ENCODE results near the gene SMC6.

SMC6 gene

DNA sequence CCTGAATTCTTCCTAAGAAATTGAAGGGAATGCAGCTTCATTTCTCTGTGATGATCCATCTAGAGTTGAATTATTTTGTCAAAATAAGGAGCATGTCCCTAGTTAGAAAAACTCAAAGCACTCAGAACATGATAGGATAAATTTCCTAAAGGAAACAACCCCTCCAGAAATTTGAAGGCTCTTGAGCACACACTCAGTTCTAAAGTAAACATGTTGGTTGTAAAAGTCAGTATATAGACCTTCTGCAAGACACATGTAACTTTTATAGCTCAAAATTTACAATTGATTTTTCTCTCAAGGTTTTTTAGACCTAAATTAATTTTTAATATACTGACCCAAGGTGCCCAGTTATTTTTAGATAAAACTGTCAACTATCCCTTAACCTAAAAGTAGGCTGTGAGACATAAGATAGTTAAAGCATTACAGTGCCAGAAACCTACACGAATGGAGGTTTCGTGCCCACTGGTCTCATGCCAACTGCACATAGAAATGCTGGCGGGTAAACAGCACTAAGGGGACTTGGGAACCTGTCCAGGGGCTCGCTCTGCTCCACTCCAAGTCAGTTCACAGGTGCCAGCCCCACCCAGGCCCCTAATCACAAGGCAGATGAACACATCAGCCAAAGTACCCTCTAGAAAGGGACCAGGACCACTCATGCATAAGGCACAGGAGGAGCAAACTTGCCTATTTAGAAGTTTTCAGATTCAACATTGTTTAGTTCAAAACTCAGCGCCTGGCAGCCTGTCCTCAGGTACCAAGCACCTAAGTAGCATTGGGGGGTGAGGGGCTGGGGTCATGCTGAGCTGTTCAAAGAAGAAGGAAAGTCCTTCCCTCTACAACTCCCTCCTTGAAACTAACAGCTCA is 106.5 kb downstream of the SMC6 start:
- no peak for DNase-seq

DNA sequence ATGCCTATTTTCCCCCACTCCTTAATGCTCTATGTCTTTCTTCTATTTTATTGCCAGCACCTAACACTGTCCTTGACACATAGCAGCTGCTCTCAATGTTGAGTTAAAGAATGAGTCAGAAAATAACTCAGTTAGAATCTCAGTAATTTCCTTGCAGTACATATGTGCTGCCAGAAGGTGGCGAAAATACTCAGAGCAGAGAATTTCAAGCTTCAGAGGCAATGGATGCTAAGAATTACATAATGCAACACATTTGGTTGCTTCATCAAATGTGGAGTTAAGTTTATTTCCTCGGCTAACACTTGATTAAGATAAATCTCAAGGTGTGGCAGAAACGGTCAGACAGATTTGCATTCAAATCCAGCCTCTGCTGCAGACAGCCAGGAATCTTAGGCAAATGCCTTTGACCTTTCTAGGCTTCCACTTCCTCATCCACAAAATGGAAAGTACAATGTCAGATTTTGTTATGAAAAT is 107.5 kb downstream of the SMC6 start:
- peak; percentile 5 for DNase-seq

DNA sequence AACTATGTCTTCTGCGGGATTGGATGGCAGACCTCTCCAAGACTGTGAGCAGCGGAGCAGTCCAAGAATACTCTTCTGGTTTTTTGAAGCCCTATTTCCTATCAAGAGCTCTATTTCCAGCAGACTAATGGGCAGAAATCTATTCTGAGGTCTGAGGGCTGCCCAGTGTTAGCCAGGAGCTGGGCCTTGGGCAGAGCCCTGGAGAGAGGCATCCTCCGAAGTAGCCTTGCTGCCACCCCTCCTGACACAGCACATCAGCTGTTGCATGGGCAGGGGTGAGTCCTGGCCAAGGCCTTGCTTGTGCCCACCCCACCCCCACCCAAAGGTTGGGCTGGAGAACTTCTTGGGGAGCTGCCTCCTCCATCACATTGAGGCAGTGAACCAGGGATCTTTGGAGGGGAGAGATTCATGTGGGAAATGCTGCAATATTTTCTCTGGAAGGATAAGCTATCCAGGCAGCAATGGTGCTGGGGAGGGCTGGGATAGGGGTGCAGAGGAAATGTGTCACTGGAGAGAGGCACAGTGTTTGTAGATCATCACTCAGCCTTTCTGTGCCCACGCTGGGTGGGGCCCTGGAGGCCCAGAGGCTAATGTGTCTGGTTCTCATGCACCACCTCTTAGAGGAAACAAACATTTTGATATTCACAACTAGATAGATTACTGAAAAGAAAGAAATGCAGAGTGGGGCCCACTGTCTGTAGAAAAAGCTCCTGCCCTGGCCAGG is 108.5 kb downstream of the SMC6 start:
- DNase-seq: no peak

DNA sequence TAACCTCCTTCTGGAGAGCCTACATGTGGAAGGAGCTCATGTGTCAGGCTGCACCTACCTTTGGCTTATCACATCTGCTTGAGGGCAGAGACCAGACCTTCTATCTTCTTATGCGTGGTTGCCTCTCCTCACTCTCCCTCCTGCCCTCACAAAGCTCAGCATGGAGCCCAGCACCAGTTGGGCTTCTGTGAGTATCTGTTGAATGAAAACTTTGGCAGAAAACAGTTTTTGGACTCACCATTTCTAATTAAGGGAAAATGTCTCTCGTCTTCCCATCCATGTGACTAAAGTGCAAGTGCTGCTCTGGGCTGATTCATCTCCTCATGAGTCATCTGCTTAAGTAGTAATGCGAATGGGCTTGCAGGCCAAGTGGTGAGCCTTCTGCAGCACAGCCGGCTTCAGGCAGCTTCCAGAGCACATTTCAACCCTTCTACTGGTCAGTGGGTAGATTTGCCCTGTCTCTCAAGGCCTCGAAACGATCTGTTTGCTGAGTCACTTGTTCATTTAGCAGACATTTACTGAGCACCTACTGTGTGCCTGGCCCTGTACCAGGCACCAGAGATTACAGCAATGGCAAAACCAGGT is 110.5 kb downstream of the SMC6 start:
- DNase-seq: no peak

DNA sequence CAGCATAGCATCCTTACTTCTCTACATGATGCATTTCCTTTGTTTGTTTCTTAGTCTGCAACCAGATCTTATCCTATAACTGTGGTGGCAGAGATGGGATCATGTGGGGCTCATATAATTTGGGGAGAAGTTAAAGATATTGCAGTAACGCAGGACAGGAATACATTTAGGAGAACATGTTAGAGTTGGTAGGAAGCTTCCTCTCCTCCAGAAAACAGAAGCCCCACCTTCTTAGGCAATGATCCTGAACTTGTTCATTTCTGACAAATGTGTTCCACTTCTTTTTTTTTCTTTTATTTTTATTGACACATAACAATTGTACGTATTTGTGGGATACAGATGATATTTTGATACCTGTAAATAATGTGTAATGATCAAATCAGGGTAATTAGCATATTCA is 113.2 kb downstream of the SMC6 start:
- no peak for DNase-seq

DNA sequence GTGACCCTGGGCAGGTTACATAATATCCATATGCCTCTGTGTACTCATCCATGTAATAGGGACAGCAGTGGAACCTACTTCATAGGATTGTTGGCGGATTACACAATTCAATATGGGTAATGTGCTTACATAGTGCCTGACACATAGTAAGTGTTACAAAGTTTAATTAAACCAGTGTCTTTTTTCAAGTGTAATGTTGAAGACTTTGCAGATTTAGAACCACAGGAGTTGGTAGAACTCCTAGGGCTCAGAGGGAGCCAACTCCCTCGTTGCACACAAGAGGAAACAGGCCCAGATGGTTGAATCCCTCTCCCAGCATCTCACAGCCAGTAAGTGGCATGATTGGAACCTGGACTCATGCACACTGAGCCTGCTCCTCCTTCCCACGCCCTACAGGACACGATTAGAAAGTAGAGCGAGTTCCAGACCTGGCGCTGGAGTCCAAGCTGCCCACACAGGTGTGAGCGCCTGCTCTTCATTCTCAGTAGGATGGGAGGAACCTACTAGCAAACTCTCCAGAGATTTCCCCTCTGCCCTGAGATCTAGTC is 115.3 kb downstream of the SMC6 start:
- no peak for DNase-seq

DNA sequence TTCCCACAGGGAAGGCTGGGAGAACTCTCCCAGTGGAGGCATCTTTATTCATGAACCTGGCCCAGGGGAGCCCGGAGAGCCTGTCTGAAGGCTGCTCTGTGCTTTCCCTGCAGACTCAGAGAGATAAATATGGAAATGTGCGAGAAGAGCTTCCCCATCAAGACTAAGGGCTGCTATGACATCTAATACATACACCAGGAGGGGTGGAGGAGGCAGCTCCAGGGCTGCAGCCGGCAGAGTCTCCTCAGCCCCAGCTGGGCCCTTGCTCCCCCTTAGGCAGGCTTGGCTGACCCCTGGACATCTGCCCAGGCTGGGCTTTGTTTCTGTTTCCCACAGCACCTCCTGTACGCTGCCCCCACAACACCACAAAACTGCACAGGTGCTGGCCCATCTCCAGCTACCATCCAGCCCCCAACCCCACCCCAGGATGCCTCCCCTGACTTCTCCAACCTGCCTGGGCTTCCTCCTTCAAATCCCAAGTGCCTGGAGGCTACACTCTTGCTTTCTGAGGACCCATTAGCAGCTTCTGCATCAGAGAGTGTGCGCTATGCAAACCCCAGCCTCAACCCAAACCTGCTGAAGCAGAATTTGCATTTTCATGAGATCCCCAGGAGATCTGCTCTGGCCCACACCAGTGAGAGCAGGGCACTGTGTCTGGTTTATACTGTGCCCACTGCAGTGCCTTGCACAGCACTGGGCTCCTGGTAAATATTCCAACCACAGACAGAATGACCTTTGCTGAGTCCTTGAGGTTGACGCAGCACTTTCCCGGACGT is 116.3 kb downstream of the SMC6 start:
- no peak for DNase-seq

DNA sequence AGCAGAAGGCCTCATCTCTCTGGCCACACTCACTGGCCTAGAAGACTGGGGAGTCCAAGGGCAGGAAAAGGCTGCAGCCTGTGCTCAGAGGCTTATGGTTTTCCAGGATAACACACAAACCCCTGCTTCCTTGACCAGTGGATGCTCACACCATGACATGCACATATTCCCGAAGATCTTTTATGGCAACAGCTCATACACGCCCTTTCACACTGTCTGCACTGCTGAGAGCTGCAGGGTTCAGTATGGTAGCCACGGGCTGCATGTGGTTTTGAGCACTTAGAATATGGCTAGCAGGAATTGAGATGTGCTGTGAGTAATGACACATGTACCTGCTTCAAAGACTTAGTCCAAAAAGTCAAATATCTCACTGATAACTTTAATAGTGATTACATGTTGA is 117.4 kb downstream of the SMC6 start:
- no peak for DNase-seq

DNA sequence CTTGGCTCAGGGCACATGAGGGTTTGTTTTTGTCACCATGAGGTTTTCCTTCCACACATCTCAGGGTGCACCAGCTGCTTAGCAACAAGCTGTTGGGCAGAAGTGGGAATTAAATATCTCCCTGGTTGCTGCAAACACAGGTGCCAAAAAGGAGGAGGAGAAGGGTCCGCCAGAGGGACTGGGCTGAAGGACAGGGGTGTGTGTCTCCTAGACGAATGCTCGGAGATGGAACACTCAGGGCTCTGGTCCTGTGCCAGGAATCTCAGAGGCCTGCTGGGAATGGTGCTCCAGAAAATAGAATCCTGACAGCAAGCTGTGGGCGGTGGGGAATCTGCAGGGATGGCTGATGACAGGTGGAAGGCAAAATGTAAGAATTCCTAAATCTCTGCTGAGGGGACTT is 118.6 kb downstream of the SMC6 start:
- no peak for DNase-seq

DNA sequence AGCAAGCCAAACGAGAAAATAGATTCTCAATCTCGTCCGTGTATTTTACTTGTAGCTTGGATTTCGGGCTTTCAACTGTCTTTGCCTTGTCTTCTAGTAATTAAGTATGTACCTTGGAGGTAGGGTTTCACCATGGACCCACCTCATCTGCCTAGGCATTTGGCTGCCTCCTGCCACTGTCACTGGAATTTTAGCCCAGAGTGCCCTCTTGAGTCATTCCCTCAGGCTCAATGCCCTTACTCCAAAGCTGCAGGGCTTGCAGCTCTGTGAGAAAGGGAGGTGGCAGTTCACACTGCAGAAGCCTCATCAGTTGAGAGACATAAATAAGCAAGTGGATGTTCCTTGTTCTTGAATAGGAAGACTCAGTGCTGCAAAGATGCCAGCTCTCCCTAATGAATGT is 123.5 kb downstream of the SMC6 start:
- no peak for DNase-seq

DNA sequence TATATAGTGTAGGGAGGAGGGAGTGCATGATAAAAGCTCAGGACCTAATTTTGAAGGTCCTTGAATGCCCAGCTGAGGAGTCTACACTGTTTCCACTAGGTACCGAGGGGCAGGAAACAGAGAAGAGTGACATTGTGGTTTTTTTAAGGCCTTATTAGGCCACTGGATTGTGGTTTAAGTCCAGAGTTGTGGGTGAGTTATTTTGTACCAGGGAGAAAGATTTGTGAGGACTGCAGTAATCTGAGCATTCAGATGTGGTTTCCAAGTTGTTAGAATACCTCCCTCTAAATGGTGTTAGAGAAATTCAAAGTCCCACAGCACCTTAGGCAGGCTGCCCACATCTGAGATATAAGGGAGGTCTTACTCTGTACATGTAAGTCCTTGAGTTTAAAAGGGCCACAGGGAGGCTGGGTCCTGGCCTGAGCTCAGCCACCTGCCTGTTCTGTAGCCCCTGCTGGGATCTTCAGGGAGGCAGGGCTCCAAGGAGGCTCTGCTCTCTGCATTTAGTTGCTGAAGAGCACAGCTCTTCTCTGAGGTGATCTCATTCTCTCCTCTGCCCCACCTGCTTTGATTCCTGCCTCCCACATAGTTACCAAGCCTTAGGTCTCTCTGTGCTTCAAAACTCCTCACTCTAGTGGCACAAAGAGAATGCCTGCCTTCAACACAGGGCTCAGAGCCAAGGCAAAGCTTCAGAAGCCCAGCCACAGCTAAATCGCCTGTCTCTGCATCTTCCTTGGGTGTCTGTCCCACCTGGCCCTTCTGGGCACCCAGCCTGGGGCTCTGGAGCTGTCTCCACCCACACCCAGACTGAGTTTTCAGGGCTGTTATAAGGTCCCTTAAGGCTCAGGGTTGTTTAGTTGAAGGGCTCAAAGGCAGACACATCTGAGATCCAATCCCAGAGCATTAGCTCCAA is 125.0 kb downstream of the SMC6 start:
- no peak for DNase-seq

DNA sequence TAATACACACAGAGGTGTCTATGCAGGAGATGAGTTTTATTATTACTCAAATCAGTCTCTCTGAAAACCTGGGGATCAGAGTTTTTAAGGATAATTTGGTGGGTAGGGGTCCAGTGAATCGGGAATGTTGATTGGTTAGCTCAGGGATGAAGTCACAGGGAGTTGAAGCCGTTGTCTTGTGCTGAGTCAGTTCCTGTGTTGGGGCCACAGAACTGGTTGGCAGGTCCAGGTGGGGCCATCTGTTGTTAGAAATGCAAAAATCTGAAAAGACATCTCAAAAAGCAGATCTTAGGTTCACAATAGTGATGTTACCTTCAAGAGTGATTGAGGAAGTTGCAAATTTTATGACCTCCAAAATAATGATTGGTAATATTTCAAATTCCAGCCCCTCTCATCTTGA is 126.2 kb downstream of the SMC6 start:
- DNase-seq: no peak

DNA sequence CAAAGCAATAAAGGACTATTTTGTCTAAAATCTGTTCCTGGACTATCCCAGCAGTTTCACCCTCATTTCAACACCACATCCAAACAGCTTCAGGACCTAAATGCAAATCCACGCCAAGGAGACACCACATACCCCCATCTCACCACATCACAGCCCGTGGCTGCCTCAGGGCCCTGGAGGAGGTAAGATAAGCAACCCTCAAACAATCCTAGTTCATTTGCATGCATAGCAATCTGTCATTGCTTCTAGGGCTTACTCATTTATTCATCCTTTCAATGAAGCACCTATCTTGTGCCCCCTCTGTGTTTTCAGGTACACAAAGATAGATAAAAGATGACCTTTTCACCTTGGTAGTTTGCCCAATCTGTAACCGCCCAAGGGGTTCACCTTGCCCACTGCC is 126.6 kb downstream of the SMC6 start:
- DNase-seq: peak; percentile 80

DNA sequence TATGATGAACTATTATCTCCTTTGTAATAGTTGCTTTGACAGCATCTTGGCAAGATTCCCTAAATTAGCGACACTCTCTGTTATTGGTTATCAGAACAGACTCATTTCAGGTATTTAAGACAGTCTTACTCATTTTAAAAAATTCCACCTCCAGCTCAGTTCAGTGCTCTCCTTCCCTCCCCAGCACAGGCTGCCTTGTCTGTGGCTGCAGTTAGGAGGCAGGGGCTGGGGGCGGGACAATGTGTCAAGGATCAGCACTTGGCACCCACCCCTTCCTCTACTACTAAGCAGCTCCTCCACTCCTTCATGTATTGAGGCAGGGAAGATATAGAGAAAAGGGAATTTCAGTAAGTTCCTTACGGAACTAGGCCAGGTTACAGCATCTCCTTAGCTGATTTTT is 128.2 kb downstream of the SMC6 start:
- no peak for DNase-seq

DNA sequence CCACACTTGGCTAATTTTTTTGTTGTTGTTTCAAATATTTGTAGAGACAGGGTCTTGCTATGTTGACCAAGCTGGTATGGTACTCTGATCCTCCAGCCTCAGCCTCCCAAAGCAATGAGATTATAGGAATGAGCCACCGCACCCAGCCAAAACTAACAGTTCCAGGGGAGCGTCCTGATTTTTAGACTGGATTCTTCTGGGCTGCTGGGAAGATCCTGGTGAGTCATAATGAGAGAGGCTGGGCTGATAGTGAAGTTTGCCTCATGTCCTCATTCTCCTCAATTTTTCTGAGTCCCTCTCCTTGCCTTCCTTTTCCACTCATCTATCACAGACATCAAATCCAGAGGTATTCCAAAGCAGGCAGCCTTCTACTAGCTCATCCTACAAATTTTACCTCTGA is 131.8 kb downstream of the SMC6 start:
- DNase-seq: no peak

DNA sequence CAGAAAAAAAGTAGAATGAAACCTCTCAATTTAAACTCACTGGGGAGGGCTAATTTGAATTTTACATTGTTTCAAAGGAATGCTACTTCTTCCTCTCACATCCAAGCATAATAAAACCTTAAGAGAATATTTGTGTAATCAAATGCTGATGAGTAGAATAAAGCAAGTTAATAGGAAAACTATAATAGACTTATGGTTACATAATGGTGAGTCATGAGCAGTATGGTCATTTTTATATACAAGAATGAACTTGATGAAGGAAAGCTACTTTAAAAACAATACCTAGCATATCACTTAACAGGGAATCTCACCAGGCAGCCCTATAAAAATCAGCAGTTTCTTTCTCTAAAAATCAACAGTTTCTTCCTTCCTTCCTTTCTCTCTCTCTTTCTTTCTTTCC is 132.8 kb downstream of the SMC6 start:
- no peak for DNase-seq

DNA sequence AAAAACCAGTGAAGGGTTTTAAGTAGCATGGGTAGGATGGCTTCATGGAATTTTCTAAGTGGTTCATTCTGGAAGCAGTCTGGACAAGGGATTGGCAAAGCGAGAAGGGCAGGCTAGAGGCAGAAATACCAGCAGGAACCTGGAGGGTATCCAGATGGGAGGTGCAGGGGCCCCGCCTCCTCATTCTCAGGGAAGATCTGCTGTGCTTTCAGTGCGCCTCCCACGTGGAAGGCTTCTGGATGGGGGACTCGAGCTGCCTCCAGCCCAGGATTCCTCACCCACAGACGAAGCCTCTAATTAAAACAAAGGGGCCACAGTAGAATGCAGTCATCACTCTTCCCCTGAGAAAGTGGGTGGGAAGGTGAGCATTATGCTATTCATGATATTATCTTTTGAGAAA is 133.3 kb downstream of the SMC6 start:
- no peak for DNase-seq

DNA sequence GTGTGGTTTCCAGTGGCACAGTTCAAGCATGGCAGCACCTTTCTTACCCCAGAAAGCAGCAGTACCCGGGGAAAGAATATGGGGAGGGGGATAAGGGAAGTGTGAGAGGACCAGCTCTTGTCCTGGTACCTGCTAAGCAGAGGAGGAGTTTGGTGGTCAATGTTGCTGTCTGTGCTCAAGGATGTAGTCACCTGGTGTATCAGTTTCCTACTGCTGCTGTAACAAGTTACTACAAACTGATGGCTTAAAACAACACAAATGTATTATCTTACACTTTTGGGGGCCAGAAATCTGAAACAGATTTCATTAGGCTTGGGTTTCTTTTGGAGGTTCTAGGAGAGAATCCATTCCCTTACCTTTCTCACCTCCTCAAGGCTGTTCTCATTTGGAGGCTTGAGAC is 135.7 kb downstream of the SMC6 start:
- DNase-seq: no peak

DNA sequence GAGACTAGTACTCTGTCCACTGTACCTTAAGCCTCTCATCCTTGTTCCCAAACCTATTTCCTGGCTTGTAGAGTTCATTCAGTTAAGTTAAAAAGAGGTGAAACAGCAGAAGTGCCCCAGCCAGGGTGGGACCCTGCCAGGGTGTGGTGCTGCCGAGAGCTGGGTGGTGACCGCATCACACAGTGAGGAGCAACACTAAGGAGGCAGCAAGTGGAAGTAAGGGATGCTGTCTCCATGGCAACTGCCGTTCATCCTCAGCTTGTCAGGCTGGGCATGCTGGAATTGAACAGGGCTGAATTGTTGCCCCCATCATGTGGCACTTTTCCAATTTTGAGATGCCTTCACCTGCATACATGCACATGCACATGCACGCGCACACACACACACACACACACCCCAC is 136.1 kb downstream of the SMC6 start:
- DNase-seq: no peak

DNA sequence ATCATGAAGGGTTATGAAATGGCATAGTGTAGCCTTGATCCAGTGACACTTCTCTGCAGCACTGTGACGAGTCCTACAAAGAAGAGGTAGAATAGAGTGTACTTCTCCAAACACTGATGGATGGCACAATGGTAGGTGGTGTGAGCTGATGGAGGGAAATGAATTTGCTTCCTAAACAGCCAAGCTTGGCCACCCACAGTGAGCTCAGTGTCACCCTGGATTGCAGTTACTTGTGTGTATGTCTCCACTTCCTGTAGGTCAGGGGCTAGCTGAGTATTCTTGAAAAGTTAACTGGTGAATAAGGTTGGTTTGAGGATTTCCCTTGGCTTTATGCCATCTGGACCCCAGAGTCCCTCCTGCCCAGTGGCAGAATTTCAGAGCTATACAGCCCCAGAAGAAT is 137.2 kb downstream of the SMC6 start:
- DNase-seq: no peak

DNA sequence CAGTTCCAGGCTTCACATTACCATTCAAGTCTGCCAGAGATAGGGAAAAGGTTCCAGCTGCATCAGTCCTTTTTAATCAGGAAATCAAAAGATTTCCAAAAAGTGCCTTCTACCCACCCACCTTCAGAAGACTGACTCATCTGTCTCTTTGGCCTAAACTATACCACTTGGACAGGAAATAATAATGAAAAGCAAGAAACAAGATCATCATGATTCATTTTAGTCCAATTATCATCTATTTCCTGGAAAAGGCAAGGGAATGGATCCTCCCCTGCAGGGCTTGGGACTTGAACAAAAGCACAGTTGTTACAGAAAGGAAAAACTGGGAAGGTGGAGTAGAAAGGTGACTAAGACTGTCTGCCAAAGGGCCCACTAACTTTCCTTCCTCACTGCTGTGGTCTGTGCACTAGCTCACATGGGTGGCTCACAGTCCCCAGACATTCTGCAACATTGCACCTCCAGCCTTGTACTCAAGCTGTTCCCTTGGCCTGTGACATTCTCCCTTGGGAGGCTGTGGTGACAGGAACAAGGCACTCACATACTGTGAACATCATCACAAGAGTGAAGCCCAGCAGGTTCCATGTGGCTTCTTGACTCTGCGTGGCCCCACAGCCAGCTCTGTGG is 137.8 kb downstream of the SMC6 start:
- DNase-seq: no peak

Data from NCI-H1048 (cell line).